Small intestine (tissue), 7 donors: ENCODE results near the gene ARF6. TPM values are rescaled to one million over a fixed set of nuclear protein-coding genes. Genes with fewer than 3 reads are reported as not detected.
"Not testable (repeated sequence)": the region's sequence is repeated elsewhere in the genome, so short reads cannot be mapped to it uniquely, and the experiment has no call there.

Experiments used
- DNase-seq, 2 donors: peaks; one replicate each; pipeline versions ENCODE4 v3.0.0 to v3.0.0-alpha.2; 2013
- FAIRE-seq: peaks from 2 replicates; lab custom pipeline; 2012; peaks lifted over from hg19 to GRCh38; lab: Jason Lieb, UNC
- H3K27ac ChIP-seq, 3 donors: one replicate each; pipeline ENCODE4 v1.5.1; 2013; ENCODE audit warnings: low read length in 2 of 3, mild to moderate bottlenecking in 2 of 3, control low read depth in 1 of 3, inconsistent platforms in 1 of 3, low read depth in 1 of 3, moderate library complexity in 1 of 3
- H3K27me3 ChIP-seq, 3 donors: one replicate each; pipeline ENCODE4 v1.6.1; 2013; ENCODE audit warnings: low read length in 3 of 3, inconsistent platforms in 1 of 3; ENCODE audit not compliant: control insufficient read depth in 3 of 3, insufficient read depth in 3 of 3
- H3K36me3 ChIP-seq, 3 donors: one replicate each; pipeline ENCODE4 v1.6.1; 2013; ENCODE audit warnings: low read length in 3 of 3, inconsistent platforms in 1 of 3, low read depth in 1 of 3, mild to moderate bottlenecking in 1 of 3, moderate library complexity in 1 of 3; ENCODE audit not compliant: control insufficient read depth in 3 of 3, insufficient read depth in 2 of 3
- H3K4me1 ChIP-seq, 3 donors: one replicate each; pipeline ENCODE4 v1.6.1; 2013; ENCODE audit warnings: low read length in 2 of 3, inconsistent platforms in 1 of 3, low read depth in 1 of 3, mild to moderate bottlenecking in 1 of 3, moderate library complexity in 1 of 3; ENCODE audit not compliant: control insufficient read depth in 3 of 3, insufficient read depth in 2 of 3
- H3K4me3 ChIP-seq, 3 donors: one replicate each; pipeline ENCODE4 v1.5.1; 2013; ENCODE audit warnings: low read length in 3 of 3, control low read depth in 1 of 3, inconsistent platforms in 1 of 3, low read depth in 1 of 3, mild to moderate bottlenecking in 1 of 3, moderate library complexity in 1 of 3
- H3K9me3 ChIP-seq, 2 donors: one replicate each; pipeline ENCODE4 v1.6.1; 2013; ENCODE audit warnings: low read depth in 1 of 2, low read length in 1 of 2; ENCODE audit not compliant: control insufficient read depth in 2 of 2, insufficient read depth in 1 of 2
- WGBS, 3 donors: extraction: QIAGEN DNeasy Blood & Tissue Kit; methylation state at CpG; one replicate each; pipeline ENCODE4 v1.1.7; 2013; 5-methylcytosine and 5-hydroxymethylcytosine counted together
- polyA plus RNA-seq, 4 donors: library from polyadenylated mRNA; stranded (reverse) in 3 of 4; unstranded in 1 of 4; fragments of 200-250 nt in 3 of 4; fragments of 120-200 nt in 1 of 4; gene quantifications; one replicate each; pipeline versions ENCODE4 v1.2.1 to v1.2.3, GENCODE V29; 2013
- donor health status: healthy with polysubstance abuse.
- donor health status: control.
- donor health status: control.
- donor health status: Bipolar disorder and iron deficiency.
- donor health status: healthy.

ARF6 gene
- polyA plus RNA-seq, 4 donors = 51.9 to 78.6 (median 65.0) TPM

DNA sequence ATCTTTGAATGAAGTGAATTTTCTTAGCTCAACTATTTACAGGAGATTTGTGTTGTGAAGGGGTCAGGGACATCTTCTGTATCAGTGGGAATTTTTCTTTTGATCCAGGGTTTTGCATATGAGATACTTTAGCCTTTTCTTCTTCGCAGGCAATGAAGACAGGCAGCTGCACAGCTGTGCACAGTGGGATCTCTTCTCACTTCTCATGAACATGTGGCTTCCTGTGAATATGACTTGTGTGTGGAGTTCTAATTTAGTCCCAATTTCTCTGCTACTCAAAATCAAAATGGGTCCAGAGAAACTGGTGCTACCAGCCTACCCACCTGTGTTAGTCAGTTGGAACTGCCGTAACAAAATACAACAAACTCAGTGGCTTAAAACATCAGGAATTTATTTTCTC, 37.8 kb downstream of the ARF6 start:
- no peak for DNase-seq
- Histone ChIP-seq H3K9me3 (no peaks in the 10 kb centered on the region), H3K27me3 (no peaks in the 10 kb centered on the region), H3K36me3 (no peaks in the 10 kb centered on the region), H3K27ac (no peak overlapping the region), H3K4me1 (no peaks in the 10 kb centered on the region), H3K4me3 (no peak overlapping the region)
- FAIRE-seq = no peak
- WGBS, 3 donors = 80 to 99% (median 98%) methylated on average over 2 of the region's 2 CpGs

DNA sequence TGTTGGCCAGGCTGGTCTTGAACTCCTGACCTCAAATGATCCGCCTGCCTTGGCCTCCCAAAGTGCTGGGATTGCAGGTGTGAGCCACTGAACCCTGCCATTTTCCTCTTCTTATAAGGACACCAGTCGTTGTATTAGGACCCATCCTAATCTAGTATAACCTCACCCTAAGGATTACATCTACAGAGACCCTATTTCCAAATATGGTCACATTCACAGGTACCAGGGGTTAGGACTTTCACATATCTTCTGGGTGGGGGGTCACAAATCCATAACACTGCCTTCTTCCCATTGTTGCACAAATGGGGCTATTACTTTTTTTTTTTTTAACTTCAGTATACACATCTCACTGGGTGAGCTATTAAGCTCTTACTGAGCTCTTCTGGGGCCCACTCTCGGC, 38.6 kb downstream of the ARF6 start:
- Histone ChIP-seq H3K27me3 (no peaks in the 10 kb centered on the region), H3K4me3 (no peak overlapping the region), H3K27ac (no peak overlapping the region), H3K9me3 (no peaks in the 10 kb centered on the region), H3K4me1 (peaks cover 0 to 2% (median 0%) of the 10 kb centered on the region in 3 donors), H3K36me3 (no peaks in the 10 kb centered on the region)
- WGBS, 3 donors = 90 to 94% (median 92%) methylated on average over 3 of the region's 3 CpGs
- no peak for DNase-seq
- no peak for FAIRE-seq

DNA sequence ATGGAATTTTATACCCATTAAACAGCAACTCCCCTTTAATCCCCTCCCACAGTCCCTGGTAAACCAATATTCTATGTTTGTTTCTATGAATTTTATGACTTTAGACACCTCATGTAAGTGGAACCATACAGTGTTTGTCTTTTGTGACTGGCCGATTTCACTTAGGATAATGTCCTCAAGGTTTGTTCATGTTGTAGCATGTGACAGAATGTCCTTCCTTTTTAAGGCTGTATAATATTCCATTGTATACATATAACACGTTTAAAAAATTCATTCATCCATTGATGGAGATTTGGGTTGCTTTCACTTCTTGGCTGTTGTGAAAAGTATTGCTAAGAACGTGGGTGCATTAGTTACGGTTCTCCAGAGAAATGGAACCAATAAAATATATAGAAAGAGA, 40.2 kb downstream of the ARF6 start:
- WGBS, 3 donors = 92 to 96% (median 93%) methylated on average over 4 of the region's 4 CpGs
- Histone ChIP-seq H3K4me3 (no peak overlapping the region), H3K9me3 (no peaks in the 10 kb centered on the region), H3K27me3 (no peaks in the 10 kb centered on the region), H3K4me1 (peaks cover 0 to 2% (median 0%) of the 10 kb centered on the region in 3 donors), H3K27ac (no peak overlapping the region), H3K36me3 (no peaks in the 10 kb centered on the region)
- DNase-seq (no peak), FAIRE-seq (no peak)

DNA sequence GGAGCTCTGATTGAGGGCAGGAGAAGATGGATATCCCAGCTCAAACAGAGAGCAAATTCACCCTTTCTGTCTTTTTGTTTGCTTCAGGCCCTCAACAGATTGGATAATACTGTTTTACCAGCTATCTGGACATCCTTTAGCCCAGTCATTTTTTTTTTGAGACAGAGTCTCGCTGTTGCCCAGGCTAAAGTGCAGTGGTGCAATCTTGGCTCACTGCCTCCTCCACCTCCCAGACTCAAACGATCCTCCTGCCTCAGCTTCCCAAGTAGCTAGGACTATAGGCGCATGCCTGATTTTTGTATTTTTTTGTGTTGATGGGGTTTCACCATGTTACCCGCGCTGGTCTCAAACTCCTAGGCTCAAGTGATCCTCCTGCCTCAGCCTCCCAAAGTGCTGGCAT, 40.8 kb downstream of the ARF6 start:
- Histone ChIP-seq H3K36me3 (no peaks in the 10 kb centered on the region), H3K27ac (no peak overlapping the region), H3K27me3 (no peaks in the 10 kb centered on the region), H3K9me3 (no peaks in the 10 kb centered on the region), H3K4me1 (peaks cover 0 to 2% (median 0%) of the 10 kb centered on the region in 3 donors), H3K4me3 (no peak overlapping the region)
- no peak for FAIRE-seq
- DNase-seq = no peak
- 82 to 86% (median 84%) methylated on average over 5 of the region's 5 CpGs for WGBS, 3 donors

DNA sequence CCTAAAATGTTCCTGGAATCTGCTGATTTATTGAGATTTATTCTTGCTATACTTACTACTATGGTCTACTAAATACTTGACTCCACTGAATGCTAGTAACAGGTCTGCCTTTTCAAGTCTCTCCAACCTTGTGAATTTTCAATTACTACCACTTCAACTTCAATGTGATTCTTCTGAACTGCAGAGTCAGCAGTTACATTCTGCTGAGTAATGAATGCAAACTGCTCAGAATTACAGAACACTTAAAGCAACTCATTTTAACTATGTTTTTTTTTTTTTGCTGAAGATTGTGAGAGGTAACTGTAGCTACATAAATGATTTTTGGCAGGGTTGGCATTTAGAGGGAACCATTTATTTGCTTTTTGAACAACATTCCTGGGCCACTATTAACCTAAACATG, 41.8 kb downstream of the ARF6 start:
- no peaks in the 10 kb centered on the region for H3K27me3 ChIP-seq
- DNase-seq (peak; percentile 31 to 48), FAIRE-seq (no peak)
- H3K36me3 ChIP-seq = no peaks in the 10 kb centered on the region
- peaks cover 0 to 6% of the 10 kb centered on the region in 2 donors for H3K9me3 ChIP-seq
- no peak overlapping the region for H3K4me3 ChIP-seq
- peaks cover 0 to 2% (median 0%) of the 10 kb centered on the region in 3 donors for H3K4me1 ChIP-seq
- no peak overlapping the region for H3K27ac ChIP-seq

DNA sequence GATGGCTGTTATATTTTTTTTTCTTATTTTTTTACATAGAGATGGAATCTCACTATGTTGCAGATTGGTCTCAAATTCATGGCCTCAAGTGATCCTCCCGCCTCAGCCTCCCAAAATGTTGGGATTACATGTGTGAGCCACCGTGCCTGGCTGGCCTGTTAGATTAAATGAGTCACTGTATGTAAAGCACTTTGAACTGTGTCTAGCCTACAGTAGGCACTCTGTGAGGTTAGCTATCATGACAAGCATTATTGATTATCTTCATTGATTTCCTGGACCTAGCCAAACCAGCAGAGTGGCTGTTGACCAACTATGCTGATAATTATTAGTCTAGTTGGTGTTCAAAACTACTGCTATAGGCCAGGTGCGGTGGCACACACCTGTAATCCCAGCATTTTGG, 42.6 kb downstream of the ARF6 start:
- Histone ChIP-seq H3K4me3 (no peak overlapping the region), H3K4me1 (peaks cover 0 to 2% (median 0%) of the 10 kb centered on the region in 3 donors), H3K36me3 (no peaks in the 10 kb centered on the region), H3K27ac (no peak overlapping the region), H3K27me3 (no peaks in the 10 kb centered on the region), H3K9me3 (peaks cover 0 to 6% of the 10 kb centered on the region in 2 donors)
- FAIRE-seq (no peak), DNase-seq (peak in 1 of 2 donors; percentile 74)
- WGBS, 3 donors = 71 to 90% (median 74%) methylated on average over 3 of the region's 3 CpGs

DNA sequence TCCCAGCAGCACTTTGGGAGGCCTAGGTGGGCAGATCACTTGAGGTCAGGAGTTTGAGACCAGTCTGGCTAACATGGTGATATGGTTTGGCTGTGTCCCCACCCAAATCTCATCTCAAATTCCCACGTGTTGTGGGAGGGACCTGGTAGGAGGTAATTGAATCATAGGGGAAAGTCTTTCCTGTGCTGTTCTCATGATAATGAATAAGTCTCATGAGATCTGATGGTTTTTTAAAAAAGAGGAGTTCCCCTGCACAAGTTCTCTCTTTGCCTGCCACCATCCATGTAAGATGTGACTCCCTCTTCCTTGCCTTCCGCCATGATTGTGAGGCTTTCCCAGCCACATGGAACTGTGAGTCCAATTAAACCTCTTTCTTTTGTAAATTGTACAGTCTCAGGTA, 43.4 kb downstream of the ARF6 start:
- not testable (repeated sequence) for H3K4me1 ChIP-seq, H3K27me3 ChIP-seq, DNase-seq, H3K9me3 ChIP-seq, FAIRE-seq, H3K36me3 ChIP-seq, H3K4me3 ChIP-seq, H3K27ac ChIP-seq
- WGBS, 3 donors = 83 to 88% (median 83%) methylated on average over 2 of the region's 2 CpGs

DNA sequence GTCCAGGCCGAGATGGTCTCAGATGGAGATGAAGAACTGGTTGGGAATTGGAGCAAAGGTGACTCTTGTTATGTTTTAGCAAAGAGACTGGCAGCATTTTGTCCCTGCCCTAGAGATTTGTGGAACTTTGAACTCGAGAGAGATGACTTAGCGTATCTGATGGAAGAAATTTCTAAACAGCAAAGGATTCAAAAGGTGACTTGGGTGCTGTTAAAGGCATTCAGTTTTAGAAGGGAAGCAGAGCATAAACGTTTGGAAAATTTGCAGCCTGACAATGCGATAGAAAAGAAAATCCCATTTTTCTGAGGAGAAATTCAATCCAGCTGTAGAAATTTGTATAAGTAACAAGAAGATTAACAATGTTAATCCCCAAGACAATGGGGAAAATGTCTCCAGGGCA, 44.0 kb downstream of the ARF6 start:
- H3K4me3 ChIP-seq, H3K27me3 ChIP-seq, H3K27ac ChIP-seq, H3K36me3 ChIP-seq, FAIRE-seq, H3K4me1 ChIP-seq, H3K9me3 ChIP-seq: not testable (repeated sequence)
- DNase-seq = peak in 1 of 2 donors; percentile 27
- WGBS, 3 donors = 77 to 91% (median 82%) methylated on average over 5 of the region's 5 CpGs

DNA sequence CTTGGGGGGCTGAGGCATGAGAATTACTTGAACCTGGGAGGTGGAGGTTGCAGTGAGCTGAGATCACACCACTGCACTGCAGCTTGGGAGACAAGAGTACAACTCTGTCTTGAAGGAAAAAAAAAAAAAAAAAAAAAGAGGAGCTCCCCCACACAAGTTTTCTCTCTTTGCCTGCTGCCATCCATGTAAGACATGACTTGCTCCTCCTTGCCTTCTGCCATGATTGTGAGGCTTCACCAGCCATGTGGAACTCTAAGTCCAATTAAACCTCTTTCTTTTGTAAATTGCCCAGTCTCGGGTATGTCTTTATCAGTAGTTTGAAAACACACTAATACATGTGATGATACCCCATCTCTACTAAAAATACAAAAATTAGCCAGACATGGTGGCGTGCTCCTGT, 46.3 kb downstream of the ARF6 start:
- not testable (repeated sequence) for H3K27ac ChIP-seq, DNase-seq, H3K4me1 ChIP-seq, H3K4me3 ChIP-seq, H3K36me3 ChIP-seq, FAIRE-seq, H3K27me3 ChIP-seq
- peaks cover 0 to 12% of the 10 kb centered on the region in 2 donors for H3K9me3 ChIP-seq
- 95 to 99% (median 97%) methylated on average over 2 of the region's 2 CpGs for WGBS, 3 donors
